H1 (cell line): ENCODE data around the gene SLC39A7. TPM values are rescaled to one million over a fixed set of nuclear protein-coding genes. Genes with fewer than 3 reads are reported as not detected.
A peak's percentile ranks its signal among the peaks of the same experiment; 100 is the strongest.

ENCODE experiments used
- CTCF ChIA-PET: fragments of 300-600 bp; sonication (Branson Sonifier 250); formaldehyde crosslinking; loops from one replicate; lab custom pipeline; 2021; ENCODE audit not compliant: partially characterized antibody; lab: Charles Lee
- POLR2A ChIA-PET: fragments of 300-600 bp; sonication (Branson Sonifier 250); formaldehyde crosslinking; loops from one replicate; lab custom pipeline; 2021; ENCODE audit warnings: inconsistent platforms; ENCODE audit not compliant: partially characterized antibody; lab: Charles Lee
- DNase-seq, 2 experiments: peaks; one replicate each; pipeline versions ENCODE4 v3.0.0 to v3.0.0-alpha.2; 2010 to 2022; ENCODE audit warnings: low spot score in 2 of 2, low read depth in 1 of 2, mixed read lengths in 1 of 2
- FAIRE-seq: peaks from 2 replicates; lab custom pipeline; 2011; peaks lifted over from hg19 to GRCh38; lab: Jason Lieb, UNC
- H2AFZ ChIP-seq: 2 replicates; pipeline ENCODE4 v1.8.1; 2012; ENCODE audit warnings: low read length, inconsistent platforms
- H2AK5ac ChIP-seq: 2 replicates; pipeline ENCODE4 v1.6.1; 2013; ENCODE audit warnings: low read depth, low read length
- H2BK120ac ChIP-seq: replicated peaks from 2 replicates; pipeline ENCODE3; 2013; ENCODE audit warnings: low read depth, low read length, inconsistent platforms
- H2BK12ac ChIP-seq: 2 replicates; pipeline ENCODE4 v1.6.1; 2013; ENCODE audit warnings: low read depth, low read length
- H2BK15ac ChIP-seq: 2 replicates; pipeline ENCODE4 v1.6.1; 2013; ENCODE audit warnings: low read length
- H2BK20ac ChIP-seq: 2 replicates; pipeline ENCODE4 v1.6.1; 2013; ENCODE audit warnings: low read length
- H2BK5ac ChIP-seq: 2 replicates; pipeline ENCODE4 v1.6.1; 2013; ENCODE audit warnings: low read depth, low read length
- H3K14ac ChIP-seq: 2 replicates; pipeline ENCODE4 v1.6.1; 2013; ENCODE audit warnings: inconsistent platforms; ENCODE audit not compliant: insufficient read length
- H3K18ac ChIP-seq: 2 replicates; pipeline ENCODE4 v1.6.1; 2013; ENCODE audit warnings: low read length; ENCODE audit errors: extremely low read depth
- H3K23ac ChIP-seq: 2 replicates; pipeline ENCODE4 v1.6.1; 2013; ENCODE audit warnings: inconsistent platforms; ENCODE audit not compliant: insufficient read length
- H3K23me2 ChIP-seq: 2 replicates; pipeline ENCODE4 v1.6.1; 2013; ENCODE audit warnings: low read depth, low read length
- H3K27ac ChIP-seq: 2 replicates; pipeline ENCODE4 v1.6.1; 2011; ENCODE audit warnings: low read depth, low read length, inconsistent platforms
- H3K27me3 ChIP-seq, 4 experiments: replicated peaks in 1 of 4; 1 replicate in 1 of 4; 2 replicates in 3 of 4; pipeline versions ENCODE4 v1.6.1 to v1.8.1; 2011 to 2013; ENCODE audit warnings: low read length in 3 of 4, mild to moderate bottlenecking in 3 of 4, inconsistent platforms in 2 of 4, mixed read lengths in 2 of 4, moderate library complexity in 1 of 4; ENCODE audit not compliant: control insufficient read depth in 3 of 4, insufficient read depth in 3 of 4; ENCODE audit errors: extremely low read depth in 1 of 4
- H3K36me3 ChIP-seq, 4 experiments: 2 replicates each; pipeline versions ENCODE4 v1.6.1 to v1.8.1; 2011 to 2013; ENCODE audit warnings: mild to moderate bottlenecking in 4 of 4, low read length in 3 of 4, moderate library complexity in 2 of 4, control low read depth in 1 of 4, inconsistent platforms in 1 of 4; ENCODE audit not compliant: insufficient read depth in 4 of 4, control insufficient read depth in 2 of 4
- H3K4ac ChIP-seq: replicated peaks from 2 replicates; pipeline ENCODE3; 2013; ENCODE audit warnings: low read length, low read depth, mixed read lengths, inconsistent platforms; ENCODE audit not compliant: insufficient read length
- H3K4me1 ChIP-seq, 4 experiments: replicated peaks in 1 of 4; 1 replicate in 1 of 4; 2 replicates in 3 of 4; pipeline versions ENCODE4 v1.6.1 to v1.8.1; 2011 to 2013; ENCODE audit warnings: low read length in 3 of 4, inconsistent platforms in 2 of 4, mixed read lengths in 1 of 4; ENCODE audit not compliant: insufficient read depth in 4 of 4, control insufficient read depth in 3 of 4
- H3K4me2 ChIP-seq, 2 experiments: 2 replicates each; pipeline versions ENCODE4 v1.6.1 to v1.8.1; 2011 to 2013; ENCODE audit warnings: low read depth in 2 of 2, low read length in 2 of 2, control low read depth in 1 of 2, inconsistent platforms in 1 of 2, mild to moderate bottlenecking in 1 of 2; ENCODE audit not compliant: insufficient read depth in 1 of 2
- H3K4me3 ChIP-seq, 4 experiments: fragments of 200-600, 300-600 bp in 1 of 4; sonication (generic), shearing (Covaris generic), sonication (Bioruptor Twin) in 1 of 4; 2 replicates each; pipeline versions ENCODE4 v1.5.1 to v1.8.1; 2011 to 2016; ENCODE audit warnings: low read length in 4 of 4, low read depth in 3 of 4, control low read depth in 2 of 4, inconsistent platforms in 2 of 4, mild to moderate bottlenecking in 2 of 4, mixed read lengths in 1 of 4, moderate library complexity in 1 of 4; ENCODE audit not compliant: insufficient read depth in 2 of 4; ENCODE audit errors: extremely low read depth in 1 of 4
- H3K56ac ChIP-seq: replicated peaks from 2 replicates; pipeline ENCODE3; 2013; ENCODE audit warnings: low read depth, mild to moderate bottlenecking, mixed read lengths, low read length, inconsistent platforms; ENCODE audit not compliant: insufficient read length
- H3K79me1 ChIP-seq: 2 replicates; pipeline ENCODE4 v1.6.1; 2013; ENCODE audit warnings: low read depth, low read length, control low read depth
- H3K79me2 ChIP-seq, 2 experiments: 2 replicates each; pipeline versions ENCODE4 v1.6.1 to v1.8.1; 2012 to 2013; ENCODE audit warnings: low read length in 2 of 2, mild to moderate bottlenecking in 2 of 2, inconsistent platforms in 1 of 2; ENCODE audit not compliant: insufficient read depth in 2 of 2, control insufficient read depth in 1 of 2
- H3K9ac ChIP-seq, 4 experiments: replicated peaks in 1 of 4; 1 replicate in 1 of 4; 2 replicates in 3 of 4; pipeline versions ENCODE4 v1.6.1 to v1.8.1; 2011 to 2013; ENCODE audit warnings: low read depth in 3 of 4, low read length in 3 of 4, control low read depth in 2 of 4, mild to moderate bottlenecking in 2 of 4, moderate library complexity in 2 of 4, inconsistent platforms in 1 of 4; ENCODE audit errors: extremely low read depth in 1 of 4
- H3K9me3 ChIP-seq, 2 experiments: 2 replicates each; pipeline versions ENCODE4 v1.6.1 to v1.8.1; 2012 to 2013; ENCODE audit warnings: mild to moderate bottlenecking in 2 of 2, moderate library complexity in 2 of 2, control low read depth in 1 of 2, inconsistent platforms in 1 of 2, low read depth in 1 of 2, low read length in 1 of 2, mixed read lengths in 1 of 2; ENCODE audit not compliant: insufficient read depth in 2 of 2
- H4K20me1 ChIP-seq, 2 experiments: replicated peaks in 1 of 2; 2 replicates each; pipeline versions ENCODE3 to v1.8.1; 2011 to 2013; ENCODE audit warnings: inconsistent platforms in 2 of 2, low read length in 2 of 2, mild to moderate bottlenecking in 1 of 2; ENCODE audit not compliant: insufficient read depth in 2 of 2, control insufficient read depth in 1 of 2
- H4K5ac ChIP-seq: 2 replicates; pipeline ENCODE4 v1.6.1; 2013; ENCODE audit warnings: low read length, low read depth, mixed read lengths, inconsistent platforms; ENCODE audit not compliant: insufficient read length
- H4K8ac ChIP-seq: 2 replicates; pipeline ENCODE4 v1.8.0; 2013; ENCODE audit warnings: mild to moderate bottlenecking, moderate library complexity, low read length, inconsistent platforms; ENCODE audit not compliant: insufficient read depth; ENCODE audit errors: extremely low read depth
- H4K91ac ChIP-seq: replicated peaks from 2 replicates; pipeline ENCODE3; 2013; ENCODE audit warnings: low read length, mixed read lengths, inconsistent platforms; ENCODE audit not compliant: insufficient read length
- EZH2 ChIP-seq: fragments of 200-600 bp; sonication (generic); IDR thresholded peaks from 2 replicates; pipeline ENCODE4 v1.7.1; 2012; ENCODE audit warnings: low read depth, mild to moderate bottlenecking, moderate library complexity, low read length, inconsistent platforms; ENCODE audit not compliant: severe bottlenecking
- KDM1A ChIP-seq: fragments of 200-600, 300-600 bp; sonication (generic); IDR thresholded peaks from 2 replicates; pipeline ENCODE4 v1.7.1; 2016; ENCODE audit warnings: mild to moderate bottlenecking, low read length, borderline replicate concordance
- SUZ12 ChIP-seq: fragments of 200-600 bp; sonication (generic); IDR thresholded peaks from 2 replicates; pipeline ENCODE4 v1.6.1; 2012; ENCODE audit warnings: mild to moderate bottlenecking, inconsistent platforms, low read length, moderate library complexity, mixed read lengths
- WGBS, 2 experiments: shearing (Covaris generic) in 1 of 2; methylation state at CpG; one replicate each; pipeline versions ENCODE4 v1.1.6 to v1.1.7; 2013 to 2015; ENCODE audit warnings: low lambda C conversion rate in 2 of 2, mixed read lengths in 2 of 2, inconsistent platforms in 1 of 2, low coverage in 1 of 2, missing lambda C conversion rate in 1 of 2; ENCODE audit not compliant: insufficient replicate concordance in 2 of 2, insufficient coverage in 1 of 2, insufficient read length in 1 of 2; ENCODE audit errors: extremely low coverage in 1 of 2, missing lambda C conversion rate in 1 of 2; 5-methylcytosine and 5-hydroxymethylcytosine counted together
- polyA plus RNA-seq, 7 experiments: library from polyadenylated mRNA; depleted of rRNA in 3 of 7; stranded (reverse) in 5 of 7; unstranded in 2 of 7; fragments of >200 nt in 5 of 7; fragments of 200-250 nt in 2 of 7; gene quantifications; 1 replicate in 5 of 7; 2 replicates in 1 of 7; 4 replicates in 1 of 7; pipeline versions ENCODE4 v1.2.1 to v1.2.3, GENCODE V29; 2011 to 2013; ENCODE audit warnings: missing spikeins in 2 of 7, mixed read lengths in 2 of 7
- total RNA-seq: library from RNA; stranded (reverse); fragmentation: NEBNext Ultra II Directional; extraction: Animal tissue kit (Norgen Biotek cat#: 25700); gene quantifications from 2 replicates; pipeline ENCODE4 v1.2.1, GENCODE V29; 2021

Gene SLC39A7
- total and polyA plus RNA-seq, 2 of the 8 experiments (the other 6 are each of a cell fraction or from before 2014, with no cell fraction given) = 63.3 to 123 TPM

GRCh38 chr6:33207552-33208090 is 7.0 kb downstream of the SLC39A7 start:
- 6% methylated on average over 11 of the region's 29 CpGs; no CpG with 5 or more reads in 1 of the 2 experiments for WGBS, 2 experiments
- H3K4me2 ChIP-seq = peak overlapping the region; percentile 76 to 100
- H2AFZ ChIP-seq = 0 out of 2 replicates have a peak overlapping the region, but pooled peaks have one; percentile 1
- no peak overlapping the region for H3K56ac ChIP-seq
- peak overlapping the region in 2 of 4 experiments; percentile 4 to 41; a peak in 3 of 7 replicates for H3K9ac ChIP-seq
- H4K91ac ChIP-seq = no peak overlapping the region
- no peak overlapping the region for H2BK120ac ChIP-seq
- peaks cover 0 to 26% (median 11%) of the 10 kb centered on the region in 4 experiments; a peak in 6 of 7 replicates for H3K4me1 ChIP-seq
- peaks cover 4 to 20% (median 11%) of the 10 kb centered on the region in 4 experiments; a peak in 7 of 8 replicates for H3K36me3 ChIP-seq
- H3K23me2 ChIP-seq = peaks cover 22% of the 10 kb centered on the region; the same call in 1 of the 2 replicates
- TF ChIP-seq EZH2 (peak; percentile 54), KDM1A (no peak), SUZ12 (peak; percentile 31; the same call in 1 of the 2 replicates)
- no peaks in the 10 kb centered on the region for H3K9me3 ChIP-seq
- H3K23ac ChIP-seq = no peak overlapping the region
- no peak overlapping the region for H2BK15ac ChIP-seq
- no peak overlapping the region for H3K27ac ChIP-seq
- no peak overlapping the region for H3K4ac ChIP-seq
- peak overlapping the region; percentile 77; the same call in 1 of the 2 replicates for H4K8ac ChIP-seq
- peaks cover 0 to 1% of the 10 kb centered on the region in 2 experiments; a peak in 1 of 4 replicates for H3K79me2 ChIP-seq
- no peak overlapping the region for H2BK20ac ChIP-seq
- H2AK5ac ChIP-seq = no peak overlapping the region
- H3K14ac ChIP-seq = no peak overlapping the region
- no peak overlapping the region for H2BK12ac ChIP-seq
- peak in 1 of 2 experiments; percentile 66 for DNase-seq
- no peak overlapping the region; the same call in 1 of the 2 replicates for H3K18ac ChIP-seq
- H3K79me1 ChIP-seq = peaks cover 6% of the 10 kb centered on the region
- peak overlapping the region; percentile 75 to 92 (median 88) for H3K4me3 ChIP-seq
- no peak for FAIRE-seq
- CTCF ChIA-PET = interaction anchor here (6.3 kb wide), 1 partner anchor 40 kb away, joined by 60 read pairs; no protein-coding TSS in a partner anchor
- H4K5ac ChIP-seq = no peak overlapping the region
- H2BK5ac ChIP-seq = no peak overlapping the region
- peaks cover 7 to 19% of the 10 kb centered on the region in 2 experiments for H4K20me1 ChIP-seq
- POLR2A ChIA-PET = interaction anchor here (0.9 to 2.1 kb wide), 9 partner anchors 10 to 236 kb away, joined by 3 to 15 read pairs (median 5); partner anchors contain the start of genes B3GALT4, RPS18 and VPS52
- peaks cover 9 to 46% (median 36%) of the 10 kb centered on the region in 4 experiments; a peak in 6 of 7 replicates for H3K27me3 ChIP-seq
